HepG2 (cell line): Measurements from ENCODE around the gene ADGRD1.

Experiments
- CENPX ChIP-seq: sonication (generic); formaldehyde crosslinking; IDR thresholded peaks from 2 replicates; pipeline ENCODE4 v1.9.0; 2021; ENCODE audit warnings: mild to moderate bottlenecking, missing genetic modification reagents, moderate library complexity
- FOXA3 ChIP-seq: IDR thresholded peaks from 2 replicates; pipeline ENCODE4 v1.6.1; 2016; ENCODE audit warnings: missing genetic modification reagents, missing compliant biosample characterization
- NFRKB ChIP-seq: fragments of 450-650 bp; IDR thresholded peaks from 2 replicates; pipeline ENCODE4 v1.6.1; 2017
- PHB2 ChIP-seq: fragments of 450-650 bp; IDR thresholded peaks from 2 replicates; pipeline ENCODE4 v1.6.1; 2018; ENCODE audit not compliant: partially characterized antibody
- RFX5 ChIP-seq: IDR thresholded peaks from 2 replicates; pipeline ENCODE4 v1.6.1; 2011; ENCODE audit warnings: low read depth, low read length, improper control_type of control experiment
- TCF12 ChIP-seq, 2 experiments: fragments of 450-650 bp in 1 of 2; sonication (generic) in 1 of 2; formaldehyde crosslinking in 1 of 2; IDR thresholded peaks; 2 replicates each; pipeline versions ENCODE4 v1.6.1 to v1.8.0; 2017 to 2022; ENCODE audit warnings: antibody characterized with exemption in 1 of 2, mild to moderate bottlenecking in 1 of 2, missing genetic modification reagents in 1 of 2, moderate library complexity in 1 of 2
- ZNF34 ChIP-seq: sonication (generic); formaldehyde crosslinking; IDR thresholded peaks from 2 replicates; pipeline ENCODE4 v1.4.0; 2020; ENCODE audit warnings: mild to moderate bottlenecking, missing genetic modification reagents, borderline replicate concordance
- TF ChIP-seq, protein P1 (sequence below): IDR thresholded peaks from 2 replicates; pipeline ENCODE4 v1.6.1; 2016; ENCODE audit warnings: low read depth

DNA sequence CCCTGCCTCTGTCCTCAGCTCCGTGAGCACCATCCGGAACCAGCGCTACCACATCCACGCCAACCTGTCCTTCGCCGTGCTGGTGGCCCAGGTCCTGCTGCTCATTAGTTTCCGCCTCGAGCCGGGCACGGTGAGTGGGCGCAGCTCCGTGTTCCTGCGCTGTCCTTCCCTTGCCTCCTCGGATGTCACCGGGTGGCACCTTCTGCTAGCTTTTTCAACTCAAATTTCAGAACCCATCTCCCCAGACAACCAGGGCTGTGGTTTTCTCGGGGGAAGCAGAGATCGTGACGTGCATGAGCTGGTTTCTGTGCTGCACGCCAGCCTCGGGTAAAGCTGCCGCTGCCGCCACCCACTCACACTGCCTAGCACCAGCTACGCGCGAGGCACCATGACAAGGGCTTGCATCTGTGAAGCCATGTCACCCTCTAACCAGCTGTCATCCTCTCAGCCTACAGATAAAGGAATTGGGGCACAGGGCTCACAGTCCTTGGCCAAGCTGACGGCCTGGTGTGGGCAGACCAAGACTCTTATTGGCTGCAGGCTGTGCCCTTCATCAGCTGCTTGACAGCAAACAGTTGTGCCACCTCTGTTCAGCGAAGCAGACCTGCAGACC lies 152.1 kb downstream of the ADGRD1 start:
- TF ChIP-seq, protein P1, sequence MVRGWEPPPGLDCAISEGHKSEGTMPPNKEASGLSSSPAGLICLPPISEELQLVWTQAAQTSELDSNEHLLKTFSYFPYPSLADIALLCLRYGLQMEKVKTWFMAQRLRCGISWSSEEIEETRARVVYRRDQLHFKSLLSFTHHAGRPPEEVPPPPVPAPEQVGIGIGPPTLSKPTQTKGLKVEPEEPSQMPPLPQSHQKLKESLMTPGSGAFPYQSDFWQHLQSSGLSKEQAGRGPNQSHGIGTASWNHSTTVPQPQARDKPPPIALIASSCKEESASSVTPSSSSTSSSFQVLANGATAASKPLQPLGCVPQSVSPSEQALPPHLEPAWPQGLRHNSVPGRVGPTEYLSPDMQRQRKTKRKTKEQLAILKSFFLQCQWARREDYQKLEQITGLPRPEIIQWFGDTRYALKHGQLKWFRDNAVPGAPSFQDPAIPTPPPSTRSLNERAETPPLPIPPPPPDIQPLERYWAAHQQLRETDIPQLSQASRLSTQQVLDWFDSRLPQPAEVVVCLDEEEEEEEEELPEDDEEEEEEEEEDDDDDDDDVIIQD (CRISPR knock-in tag) = no peak
- TF ChIP-seq FOXA3 (CRISPR knock-in tag) (no peak), CENPX (CRISPR knock-in tag) (no peak), TCF12 (IDR thresholded peaks at IDR 0.05) (no peak), TCF12 (CRISPR knock-in tag; IDR thresholded peaks at IDR 0.05) (no peak), PHB2 (no peak), RFX5 (no peak), ZNF34 (CRISPR knock-in tag) (no peak), NFRKB (no peak)
